ENCODE results near the gene KRT37.

The KRT37 gene

DNA sequence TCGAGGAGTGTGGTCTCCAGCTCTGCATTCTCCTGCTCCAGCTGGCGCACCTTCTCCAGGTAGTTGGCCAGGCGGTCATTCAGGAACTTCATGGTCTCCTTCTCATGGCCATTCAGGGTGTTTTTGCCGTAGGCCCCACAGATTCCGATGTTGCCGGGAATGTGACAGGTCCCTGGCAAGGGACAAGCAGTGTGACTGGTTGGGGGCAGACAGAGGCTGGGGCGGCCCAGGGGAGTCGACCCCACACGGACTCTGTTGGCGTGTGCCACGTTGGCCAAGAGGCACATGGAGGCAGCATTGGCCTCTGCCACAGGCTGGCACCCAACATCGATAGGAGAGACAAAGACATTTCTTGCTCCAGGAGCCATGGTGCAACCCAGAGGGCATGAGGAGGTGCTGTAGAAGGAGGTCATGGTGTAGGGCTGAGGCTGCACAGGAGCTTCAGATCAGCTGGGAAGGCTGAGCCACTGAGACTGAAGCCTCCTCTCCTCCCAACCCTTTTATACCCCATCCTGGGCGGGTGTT lies at the start of gene KRT37:
TSS of gene KRT37 (minus strand) at position 475 of the 525 bp plus-strand sequence. CDS start at position 413, 62 bp downstream.
- DNase-seq (ENCODE audit: low read depth in 2 of 3, low spot score in 2 of 3) = no peak

DNA sequence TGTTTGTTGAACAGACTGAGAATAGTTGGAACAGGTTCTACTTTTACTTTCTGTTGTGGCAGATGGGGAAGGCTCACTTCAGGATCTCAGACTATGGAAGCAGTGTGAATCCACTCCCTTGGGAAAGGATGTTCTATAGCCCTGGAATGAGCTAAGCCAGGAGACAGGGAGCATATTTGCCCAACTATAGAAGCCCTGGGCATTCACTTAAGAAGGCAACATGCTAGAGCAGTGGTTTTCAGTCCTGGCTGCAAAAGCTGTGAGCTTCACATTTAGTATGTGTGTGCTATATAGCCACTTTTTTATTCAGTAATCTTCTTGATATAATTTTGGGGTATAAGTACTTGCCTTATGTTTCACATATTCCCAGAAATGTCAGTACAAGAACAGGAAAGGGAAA lies 44.0 kb upstream of the KRT37 start:
- DNase-seq (ENCODE audit: low read depth in 2 of 3, low spot score in 2 of 3) = no peak

DNA sequence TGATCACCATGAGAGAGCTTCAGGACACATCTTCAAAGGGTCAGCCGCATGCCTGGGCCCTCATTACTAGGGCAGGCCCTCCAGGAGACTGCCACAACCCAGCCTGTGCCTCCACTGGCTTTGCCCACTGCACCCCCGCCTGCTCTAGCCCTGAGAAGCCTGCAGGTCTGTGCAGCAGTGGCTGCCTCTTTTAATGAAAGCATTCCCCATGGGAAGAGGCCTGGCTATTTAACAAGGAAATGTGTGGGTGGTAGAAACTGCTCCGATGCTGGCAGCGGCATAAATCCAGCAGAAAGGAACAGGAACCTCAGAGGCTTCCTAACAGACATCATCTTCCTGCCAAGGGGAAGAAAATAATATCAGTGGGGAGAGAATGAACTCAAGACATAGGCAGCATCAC lies 43.2 kb upstream of the KRT37 start:
- DNase-seq (ENCODE audit: low read depth in 2 of 3, low spot score in 2 of 3) = no peak

DNA sequence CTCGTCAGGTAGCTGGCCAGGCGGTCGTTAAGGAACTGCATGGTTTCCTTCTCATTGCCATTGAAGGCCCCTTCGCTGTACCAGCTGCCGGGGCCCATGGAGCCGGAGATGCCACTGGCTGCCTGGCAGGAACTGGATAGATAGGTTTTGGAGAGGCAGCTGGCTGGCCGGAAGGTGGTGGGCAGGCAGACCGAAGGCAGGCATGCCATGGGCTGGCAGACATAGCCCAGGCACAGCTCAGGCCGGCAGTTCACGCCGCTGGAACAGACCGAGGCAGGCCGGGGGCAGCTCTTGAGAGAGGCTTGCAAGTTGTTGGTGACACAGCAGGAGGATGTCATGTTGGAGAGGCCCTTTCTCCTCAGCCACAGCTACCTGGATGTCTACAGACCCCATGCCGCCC lies 42.6 kb upstream of the KRT37 start, which contains the start of gene KRT32:
TSS of gene KRT32 (minus strand) at position 399 of the 400 bp plus-strand sequence. CDS start at position 338, 61 bp downstream.
- DNase-seq (ENCODE audit: low read depth in 2 of 3, low spot score in 2 of 3) = no peak

DNA sequence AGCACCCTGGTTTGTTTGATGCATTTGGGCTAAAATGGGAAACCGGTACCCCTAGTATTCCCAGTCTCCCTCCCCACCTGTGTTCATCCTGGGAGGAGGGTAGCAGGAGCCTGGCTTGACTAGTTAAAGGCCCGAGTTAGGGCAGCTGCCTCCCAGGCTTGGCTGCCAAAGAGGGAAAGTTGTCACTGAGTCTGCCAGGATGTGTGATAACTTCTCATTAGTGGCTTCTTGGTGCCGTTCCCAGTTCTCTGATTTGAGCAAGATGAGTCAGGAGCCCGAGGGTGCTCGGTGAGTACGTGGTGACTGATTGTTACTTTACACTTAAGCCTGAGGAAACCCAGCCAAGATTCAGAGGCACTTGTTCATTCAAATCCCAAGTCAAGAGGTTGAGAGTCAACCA lies 40.3 kb upstream of the KRT37 start:
- DNase-seq (ENCODE audit: low read depth in 2 of 3, low spot score in 2 of 3) = no peak

DNA sequence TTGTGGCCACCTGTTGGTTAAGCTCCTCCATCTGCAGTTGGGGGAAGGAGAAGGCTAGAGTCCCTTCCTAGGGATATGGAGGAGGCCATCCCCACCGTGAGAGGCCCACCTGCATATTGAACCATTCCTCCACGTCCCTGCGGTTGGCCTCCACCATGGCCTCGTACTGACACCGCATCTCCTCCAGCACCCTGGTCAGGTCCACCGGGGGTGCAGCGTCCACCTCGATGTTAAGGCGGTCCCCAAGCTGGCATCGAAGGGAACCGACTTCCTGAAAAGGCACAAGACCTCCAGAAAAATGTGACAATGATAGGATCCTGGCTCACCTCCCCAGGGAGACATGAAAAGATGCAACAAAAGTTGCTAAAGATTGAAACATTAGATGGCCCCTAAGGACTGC lies 39.8 kb upstream of the KRT37 start:
- DNase-seq (ENCODE audit: low read depth in 2 of 3, low spot score in 2 of 3) = no peak

DNA sequence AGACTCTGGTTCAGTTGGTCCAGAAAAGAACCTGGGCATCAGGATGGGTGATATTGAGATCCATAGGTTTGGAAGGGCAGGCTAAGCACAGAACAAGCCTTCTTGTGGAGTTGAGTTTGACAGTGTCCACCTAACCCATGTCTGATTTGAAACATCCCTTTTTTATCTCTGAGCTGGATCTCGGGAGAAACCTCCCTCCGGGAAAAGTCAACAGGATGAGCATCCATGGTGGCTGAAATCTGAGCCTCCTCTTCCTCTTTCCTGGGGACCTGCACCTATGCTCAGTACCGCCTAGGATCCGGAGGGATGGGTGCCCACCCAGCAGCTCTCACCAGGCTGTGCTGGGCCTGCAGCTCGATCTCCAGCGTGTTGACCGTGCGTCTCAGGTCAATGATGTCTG lies 39.4 kb upstream of the KRT37 start:
- no peak for DNase-seq (ENCODE audit: low read depth in 2 of 3, low spot score in 2 of 3)

DNA sequence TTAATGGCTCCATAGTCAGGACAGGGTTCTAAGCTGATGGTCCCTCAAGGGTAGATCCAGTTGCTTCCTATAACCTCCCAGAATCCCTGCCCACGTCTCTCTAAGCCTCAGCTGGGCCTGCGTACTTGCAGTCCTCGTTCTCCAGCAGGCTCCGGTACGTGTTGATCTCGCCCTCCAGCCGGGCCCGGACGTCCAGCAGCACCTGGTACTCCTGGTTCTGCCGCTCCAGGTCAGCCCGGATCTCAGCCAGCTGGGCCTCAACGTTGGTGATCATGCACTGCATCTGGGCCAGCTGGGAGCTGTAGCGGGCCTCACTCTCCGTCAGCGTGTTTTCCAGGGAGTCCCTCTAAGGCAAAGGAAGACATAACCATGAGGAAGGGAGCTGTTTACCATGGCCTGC lies 38.3 kb upstream of the KRT37 start:
- no peak for DNase-seq (ENCODE audit: low read depth in 2 of 3, low spot score in 2 of 3)

DNA sequence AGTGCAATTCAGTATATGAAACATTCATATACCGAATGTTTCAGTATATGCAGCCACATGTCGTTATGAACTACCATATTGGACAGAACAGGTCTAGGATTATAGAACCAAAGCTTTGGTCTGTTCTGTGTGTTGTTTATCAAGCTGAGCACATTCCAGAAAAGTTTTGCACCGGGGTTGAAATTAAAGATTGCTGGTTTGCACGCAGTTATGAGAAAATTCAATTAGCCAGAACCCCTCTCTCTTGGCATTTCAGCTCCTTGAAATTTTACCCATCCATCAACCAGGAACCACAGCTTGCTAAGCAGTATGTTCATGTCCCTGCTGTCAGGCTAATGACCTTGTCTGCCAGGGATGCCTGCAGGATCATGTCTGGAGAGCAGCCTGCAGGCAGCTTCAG lies 33.3 kb upstream of the KRT37 start:
- DNase-seq (ENCODE audit: low read depth in 2 of 3, low spot score in 2 of 3) = no peak

DNA sequence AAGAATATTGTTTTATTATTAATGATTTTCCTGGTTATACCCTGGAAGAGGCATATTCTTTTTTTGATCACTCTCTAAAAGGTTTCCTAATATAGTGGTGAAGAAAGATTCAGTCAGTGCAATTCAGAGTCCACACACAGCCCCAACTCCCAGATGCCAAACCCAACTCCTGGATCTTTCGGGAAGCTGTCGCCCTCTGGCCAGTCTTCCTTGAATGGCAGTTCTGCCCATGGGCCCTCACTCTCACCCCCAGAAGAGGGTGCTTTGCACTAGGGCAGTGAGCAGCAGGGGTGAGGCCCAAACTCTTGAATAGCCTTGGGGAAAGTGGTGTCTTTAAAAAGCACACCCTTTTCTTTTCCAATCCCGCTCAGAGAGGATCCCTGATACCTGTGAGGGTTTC lies 31.8 kb upstream of the KRT37 start:
- DNase-seq (ENCODE audit: low read depth in 2 of 3, low spot score in 2 of 3) = no peak

DNA sequence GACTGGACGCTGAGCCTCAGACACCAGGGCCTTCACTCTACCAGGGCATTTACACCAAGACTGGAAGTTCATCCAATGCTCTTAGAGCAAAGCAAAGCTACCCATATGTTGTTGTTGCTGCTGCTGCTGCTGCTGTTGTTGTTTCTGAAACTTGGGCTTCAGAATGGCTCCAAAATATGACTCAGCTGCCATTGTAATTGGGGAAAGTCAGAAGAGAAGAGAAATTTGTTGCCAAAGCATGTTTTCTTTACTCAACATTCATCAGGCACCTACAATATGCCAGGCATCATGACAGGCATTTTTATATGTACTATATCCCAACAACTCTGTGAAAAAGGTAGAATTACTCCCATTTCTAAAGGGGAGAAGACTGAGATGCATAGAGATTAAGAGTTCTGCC lies 30.9 kb upstream of the KRT37 start:
- DNase-seq (ENCODE audit: low read depth in 2 of 3, low spot score in 2 of 3) = no peak

DNA sequence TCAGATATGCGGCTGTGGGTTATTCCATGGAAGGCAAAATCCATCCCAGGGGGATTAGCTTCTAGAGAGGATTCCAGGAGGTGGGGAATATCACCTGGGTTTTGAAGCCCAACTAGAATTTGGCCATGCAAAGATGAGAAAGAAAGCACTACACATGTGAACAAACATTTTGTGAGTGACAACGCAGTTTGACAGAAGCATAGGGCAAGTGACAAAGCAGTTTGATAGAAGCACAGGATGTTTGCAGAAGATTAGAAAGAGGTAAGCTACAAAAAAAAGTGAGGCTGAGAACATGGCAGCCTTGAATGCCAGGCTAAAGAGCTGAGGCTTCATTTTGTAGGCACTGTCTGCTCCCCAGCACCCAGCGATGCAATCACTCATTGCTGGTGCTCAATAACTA lies 28.7 kb upstream of the KRT37 start:
- DNase-seq (ENCODE audit: low read depth in 2 of 3, low spot score in 2 of 3) = no peak

DNA sequence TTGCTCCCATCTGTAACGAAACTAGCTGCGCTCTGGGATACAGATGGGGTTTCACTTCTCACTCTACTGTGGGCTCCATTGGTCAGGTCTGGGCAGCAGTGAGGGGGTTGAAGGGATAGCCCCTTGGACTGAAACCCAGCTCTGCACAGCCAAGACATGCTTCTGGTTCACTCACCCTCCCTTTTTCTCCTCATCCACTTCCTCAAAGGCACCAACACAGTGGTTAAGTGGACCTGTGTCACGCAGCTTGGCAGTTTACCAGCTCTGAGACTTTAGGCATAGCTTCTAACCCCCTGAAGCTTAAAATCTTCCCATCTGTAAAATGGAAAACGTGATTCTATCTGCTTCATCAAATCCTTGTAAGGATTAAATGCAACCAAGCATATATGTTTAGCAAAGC lies 27.9 kb upstream of the KRT37 start:
- no peak for DNase-seq (ENCODE audit: low read depth in 2 of 3, low spot score in 2 of 3)

DNA sequence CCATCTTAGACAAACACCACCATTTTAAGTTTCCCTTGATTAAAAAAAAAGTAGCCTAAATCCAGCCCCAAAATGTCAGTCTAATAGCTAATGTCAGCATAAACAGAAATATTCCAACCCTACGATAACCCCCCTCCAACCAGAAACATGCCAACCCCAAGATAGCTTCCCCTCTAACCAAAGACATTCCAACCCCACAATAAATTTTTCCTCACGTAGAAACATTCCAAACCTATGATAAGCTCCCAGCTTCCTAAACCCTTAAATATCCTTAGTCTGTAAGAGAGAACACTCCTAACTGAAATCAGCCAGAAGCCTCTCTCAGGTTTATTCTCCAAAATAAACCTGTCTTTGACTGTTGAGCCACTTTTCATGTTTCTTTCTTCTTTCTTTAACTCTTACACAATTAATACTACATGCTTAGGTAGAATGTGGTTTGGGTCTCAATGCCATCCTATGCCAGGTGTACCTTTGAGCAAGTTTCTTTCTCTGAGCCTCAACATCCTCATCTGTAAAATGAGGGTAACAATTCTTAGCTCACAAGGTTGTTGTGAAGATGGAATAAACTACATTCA lies 26.9 kb upstream of the KRT37 start:
- no peak for DNase-seq (ENCODE audit: low read depth in 2 of 3, low spot score in 2 of 3)

DNA sequence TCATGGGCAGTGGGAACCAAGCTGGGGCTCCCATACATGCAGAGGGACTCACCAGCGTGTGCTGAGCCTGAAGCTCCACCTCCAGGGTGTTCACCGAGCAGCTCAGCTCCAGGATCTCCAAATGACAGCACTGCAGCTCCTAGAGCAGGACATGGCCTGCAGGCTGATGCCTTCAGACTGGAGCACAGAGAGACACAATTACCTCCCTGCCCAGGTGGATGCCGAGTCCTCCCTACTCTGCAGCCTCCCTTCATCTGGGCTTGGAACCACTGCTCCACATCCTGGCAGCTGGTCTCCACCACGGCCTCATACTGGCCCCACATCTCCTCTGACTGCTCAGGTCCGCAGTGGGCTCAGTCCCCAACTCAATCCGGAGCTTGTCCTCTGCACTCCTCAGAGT lies 24.6 kb upstream of the KRT37 start:
- DNase-seq (ENCODE audit: low read depth in 2 of 3, low spot score in 2 of 3) = no peak

DNA sequence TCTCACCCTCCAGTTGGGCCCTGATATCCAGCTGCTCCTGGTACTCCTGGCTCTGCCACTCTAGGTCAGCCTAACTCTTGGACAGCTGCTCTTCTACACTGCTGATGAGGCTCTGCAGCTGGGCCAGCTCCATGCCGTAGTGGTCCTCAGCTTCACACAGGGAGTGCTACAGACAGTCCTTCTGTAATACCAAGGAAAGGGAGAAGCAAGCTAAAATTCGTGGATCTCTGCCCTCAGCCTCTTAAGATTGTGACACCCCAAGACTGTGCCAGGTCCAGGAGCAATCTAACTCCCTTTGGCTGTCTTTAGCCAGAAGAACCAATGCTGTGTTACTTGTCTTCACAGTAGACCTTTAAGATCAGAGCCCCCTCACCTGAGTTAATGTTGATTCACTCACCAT lies 24.1 kb upstream of the KRT37 start:
- DNase-seq (ENCODE audit: low read depth in 2 of 3, low spot score in 2 of 3) = no peak

DNA sequence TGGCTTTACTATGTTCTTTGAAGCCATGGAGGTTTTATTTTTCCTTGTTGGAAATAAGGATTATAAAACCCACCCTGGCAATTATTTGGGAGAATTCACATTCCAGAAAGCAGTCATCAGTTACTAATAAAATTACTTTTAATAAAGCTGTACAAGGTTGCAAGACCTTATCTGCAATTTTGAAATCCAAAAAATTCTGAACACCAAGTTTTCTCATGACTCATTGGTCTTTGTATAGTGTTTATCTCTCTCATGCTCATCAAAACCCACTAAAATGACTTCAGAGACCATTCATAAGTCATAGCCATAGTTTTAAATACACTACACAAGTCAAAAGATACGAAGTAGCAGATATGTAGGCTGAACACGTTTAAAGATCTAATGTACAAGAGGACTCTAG lies 22.4 kb upstream of the KRT37 start:
- DNase-seq (ENCODE audit: low read depth in 2 of 3, low spot score in 2 of 3) = no peak

DNA sequence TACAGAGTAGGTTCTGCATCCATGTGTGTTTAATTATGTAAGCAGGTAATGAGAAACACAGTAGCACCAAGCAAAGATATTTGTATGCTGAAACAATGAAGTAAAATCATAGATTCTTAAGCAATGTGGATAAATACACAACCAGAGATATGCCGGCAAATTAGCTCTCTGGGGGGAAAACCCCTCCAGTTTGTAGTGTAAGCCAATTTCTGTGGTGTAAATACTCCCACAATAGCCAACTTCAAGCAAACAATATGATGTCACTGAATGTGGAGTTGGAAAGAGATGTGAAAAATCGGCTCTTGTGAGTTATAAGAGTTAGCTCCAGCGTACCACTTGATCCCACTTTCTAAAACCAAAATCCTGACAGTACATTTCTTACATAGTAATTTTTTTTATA lies 20.3 kb upstream of the KRT37 start:
- no peak for DNase-seq (ENCODE audit: low read depth in 2 of 3, low spot score in 2 of 3)

DNA sequence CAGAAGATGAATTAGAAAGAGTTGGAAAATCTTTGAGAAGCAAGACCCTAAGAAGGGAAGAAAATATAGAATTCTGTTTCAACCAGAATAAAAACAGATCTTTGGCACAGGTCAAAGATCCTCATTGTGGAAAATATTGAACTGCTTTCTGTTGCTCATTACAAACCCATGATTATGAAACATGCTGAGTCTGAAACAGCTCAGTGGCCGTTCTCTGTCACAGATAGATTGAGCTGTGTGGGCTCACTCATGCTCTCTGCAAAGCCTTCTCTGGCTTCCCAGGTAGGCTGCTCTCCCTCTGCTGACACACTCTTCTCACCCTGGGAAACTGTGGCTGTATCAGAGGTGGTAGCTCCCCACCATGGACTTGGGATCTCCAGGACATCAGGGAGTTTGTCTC lies 19.8 kb upstream of the KRT37 start:
- DNase-seq (ENCODE audit: low read depth in 2 of 3, low spot score in 2 of 3) = no peak

DNA sequence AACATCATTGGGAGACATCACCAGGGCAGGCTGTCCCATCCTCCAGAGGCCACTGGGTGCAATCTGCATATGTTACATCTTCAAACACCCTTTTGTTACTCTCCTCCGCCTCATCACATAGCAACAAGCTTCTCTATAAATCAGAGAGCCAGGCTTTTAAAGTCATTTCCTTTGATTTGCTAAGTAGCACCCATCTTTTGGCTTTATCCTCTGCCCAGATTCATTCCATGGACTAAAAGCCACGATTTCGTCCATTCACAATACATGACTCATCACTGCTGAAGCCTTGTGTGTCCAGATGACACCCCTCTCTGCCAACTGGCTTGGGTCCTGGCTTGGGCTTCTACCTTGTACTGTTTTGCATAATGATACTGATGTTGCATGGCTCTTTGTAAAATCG lies 18.4 kb upstream of the KRT37 start:
- DNase-seq (ENCODE audit: low read depth in 2 of 3, low spot score in 2 of 3) = no peak

DNA sequence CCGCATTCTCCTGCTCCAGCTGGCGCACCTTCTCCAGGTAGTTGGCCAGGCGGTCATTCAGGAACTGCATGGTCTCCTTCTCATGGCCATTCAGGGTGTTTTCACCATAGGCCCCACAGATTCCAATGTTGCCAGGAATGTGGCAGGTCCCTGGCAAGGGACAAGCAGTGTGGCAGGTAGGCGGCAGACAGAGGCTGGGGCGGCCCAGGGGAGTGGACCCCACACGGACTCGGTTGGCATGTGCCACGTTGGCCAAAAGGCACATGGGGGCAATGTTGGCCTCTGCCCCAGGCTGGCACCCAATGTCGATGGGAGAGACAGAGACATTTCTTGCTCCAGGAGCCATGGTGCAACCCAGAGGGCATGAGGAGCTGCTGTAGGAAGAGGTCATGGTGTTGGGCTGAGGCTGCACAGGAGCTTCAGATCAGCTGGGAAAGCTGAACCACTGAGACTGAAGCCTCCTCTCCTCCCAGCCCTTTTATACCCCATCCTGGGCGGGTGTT lies 16.2 kb upstream of the KRT37 start, which contains the start of gene KRT38:
TSS of gene KRT38 (minus strand) at position 453 of the 503 bp plus-strand sequence. CDS start at position 391, 62 bp downstream.
- no peak for DNase-seq (ENCODE audit: low read depth in 2 of 3, low spot score in 2 of 3)

DNA sequence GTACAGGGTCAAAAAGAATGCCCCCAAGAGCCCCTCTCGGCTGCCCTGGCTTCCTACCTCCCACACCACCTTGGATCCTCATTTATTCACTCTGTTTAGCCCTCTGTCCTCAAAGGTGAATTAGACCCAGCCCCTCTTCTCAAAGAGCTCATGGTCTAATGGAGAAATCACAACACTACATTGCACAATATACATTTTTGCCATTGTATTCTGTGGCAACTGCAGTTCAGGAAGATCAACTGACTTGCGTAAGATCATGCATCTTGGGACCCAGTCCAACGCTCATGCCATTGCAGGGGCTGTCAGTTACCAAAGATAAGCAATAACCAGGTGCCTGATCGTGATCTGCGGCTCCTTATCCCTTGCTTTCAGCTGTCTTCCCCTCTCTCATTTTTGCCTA lies 15.0 kb upstream of the KRT37 start:
- DNase-seq (ENCODE audit: low read depth in 2 of 3, low spot score in 2 of 3) = no peak

DNA sequence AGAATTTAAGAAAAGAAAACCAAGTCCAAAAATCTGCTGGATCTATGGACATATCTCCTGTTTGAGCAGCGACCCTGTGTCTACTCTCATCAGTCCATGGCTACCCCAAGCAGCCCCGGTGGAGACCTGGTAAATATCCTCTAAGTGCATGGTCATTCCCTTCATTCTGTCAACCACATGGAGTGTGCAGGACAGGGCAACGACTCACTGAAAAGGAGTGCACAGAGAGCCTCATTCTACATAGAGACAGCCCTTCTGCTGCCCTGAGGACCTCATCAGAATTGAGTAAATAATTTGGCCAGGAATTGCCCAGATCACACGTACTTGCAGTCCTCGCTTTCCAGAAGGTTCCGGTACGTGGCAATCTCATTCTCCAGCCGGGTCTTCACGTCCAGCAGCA lies 13.4 kb upstream of the KRT37 start:
- no peak for DNase-seq (ENCODE audit: low read depth in 2 of 3, low spot score in 2 of 3)

Measured in activated CD8-positive, alpha-beta memory T cell treated with anti-CD3 and anti-CD28 coated beads for 48 hours (primary cell).